IPS-20b (cell line): Measurements from ENCODE around the gene IFI27.
A peak's percentile ranks its signal among the peaks of the same experiment; 100 is the strongest.

Experiments
- H3K27ac ChIP-seq: one replicate; pipeline ENCODE4 v1.5.1; 2013; ENCODE audit warnings: low read length
- H3K27me3 ChIP-seq: 2 replicates; pipeline ENCODE4 v1.6.1; 2013; ENCODE audit warnings: mild to moderate bottlenecking, low read length, inconsistent platforms; ENCODE audit not compliant: insufficient read depth
- H3K36me3 ChIP-seq: 2 replicates; pipeline ENCODE4 v1.6.1; 2013; ENCODE audit warnings: low read depth, mild to moderate bottlenecking, inconsistent platforms, low read length, moderate library complexity; ENCODE audit not compliant: insufficient read depth
- H3K4me1 ChIP-seq: 2 replicates; pipeline ENCODE4 v1.6.1; 2013; ENCODE audit warnings: mild to moderate bottlenecking, control low read depth, inconsistent platforms, low read length, moderate library complexity; ENCODE audit not compliant: insufficient read depth
- H3K4me3 ChIP-seq: 2 replicates; pipeline ENCODE4 v1.5.1; 2013; ENCODE audit warnings: mild to moderate bottlenecking, low read length, inconsistent platforms
- H3K9ac ChIP-seq: 2 replicates; pipeline ENCODE4 v1.6.1; 2013; ENCODE audit warnings: low read depth, mild to moderate bottlenecking, inconsistent platforms, low read length, moderate library complexity
- H3K9me3 ChIP-seq: 2 replicates; pipeline ENCODE4 v1.6.1; 2013; ENCODE audit warnings: mild to moderate bottlenecking, low read depth, low read length, inconsistent platforms; ENCODE audit not compliant: insufficient read depth

The IFI27 gene

GRCh38 chr14:94162466-94162865 is 51.9 kb downstream of the IFI27 start:
- no peaks in the 10 kb centered on the region for H3K36me3 ChIP-seq
- peaks cover 13% of the 10 kb centered on the region; the same call in 1 of the 2 replicates for H3K4me1 ChIP-seq
- peaks cover 19% of the 10 kb centered on the region; the same call in 1 of the 2 replicates for H3K27me3 ChIP-seq
- H3K4me3 ChIP-seq: no peak overlapping the region
- H3K9ac ChIP-seq: no peak overlapping the region
- H3K27ac ChIP-seq: no peak overlapping the region
- no peaks in the 10 kb centered on the region for H3K9me3 ChIP-seq

- Histone ChIP-seq H3K4me3 (no peak overlapping the region), H3K9me3 (no peaks in the 10 kb centered on the region), H3K4me1 (peaks cover 13% of the 10 kb centered on the region; the same call in 1 of the 2 replicates), H3K27ac (no peak overlapping the region), H3K27me3 (peaks cover 19% of the 10 kb centered on the region; the same call in 1 of the 2 replicates), H3K9ac (no peak overlapping the region), H3K36me3 (no peaks in the 10 kb centered on the region)
Measured at GRCh38 chr14:94163796-94164195, 53.3 kb downstream of the IFI27 start.

DNA sequence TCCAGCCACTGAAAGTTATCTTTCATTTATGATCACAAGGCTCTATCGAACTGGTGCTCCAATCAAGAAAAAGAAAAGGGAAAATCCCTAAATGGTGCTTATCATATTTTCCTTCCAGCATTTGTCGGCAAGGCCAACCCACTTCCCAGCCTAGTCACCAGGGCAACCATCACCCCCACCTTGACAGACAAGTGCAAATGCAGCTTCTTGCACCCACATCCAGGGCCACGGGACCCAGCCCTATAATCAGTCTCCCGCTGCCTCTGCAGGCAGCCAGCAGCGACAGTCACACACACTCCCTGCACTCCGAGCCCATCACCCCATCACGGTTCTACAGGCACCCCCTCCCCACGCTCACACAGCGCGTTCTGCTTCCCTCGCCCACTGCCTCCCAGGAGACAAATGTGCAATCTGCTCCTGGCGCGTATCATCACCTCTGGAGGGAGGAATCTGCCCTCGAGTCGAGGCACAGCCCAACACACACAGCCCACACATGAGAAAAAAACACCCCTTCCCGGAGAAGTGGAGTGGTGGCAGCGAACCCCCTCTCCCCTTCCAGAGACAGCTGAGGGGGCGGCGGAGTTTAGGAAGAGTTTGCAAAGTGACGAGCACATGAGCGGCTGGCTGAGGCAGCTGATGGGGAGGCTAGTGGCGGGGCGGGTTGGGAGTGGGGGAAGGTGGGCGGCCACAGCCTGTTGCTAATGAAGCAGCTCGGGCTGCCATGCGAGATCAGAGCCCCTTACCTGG is 54.3 kb downstream of the IFI27 start:
- Histone ChIP-seq H3K36me3 (no peaks in the 10 kb centered on the region), H3K4me3 (peak overlapping the region; percentile 50; the same call in 1 of the 2 replicates), H3K27ac (no peak overlapping the region), H3K9ac (no peak overlapping the region), H3K9me3 (no peaks in the 10 kb centered on the region), H3K27me3 (peaks cover 19% of the 10 kb centered on the region; the same call in 1 of the 2 replicates), H3K4me1 (peaks cover 13% of the 10 kb centered on the region; the same call in 1 of the 2 replicates)

GRCh38 chr14:94165744-94166143 is 55.2 kb downstream of the IFI27 start:
- Histone ChIP-seq H3K4me3 (no peak overlapping the region), H3K9ac (no peak overlapping the region), H3K9me3 (no peaks in the 10 kb centered on the region), H3K27ac (no peak overlapping the region), H3K4me1 (peaks cover 13% of the 10 kb centered on the region; the same call in 1 of the 2 replicates), H3K27me3 (peaks cover 19% of the 10 kb centered on the region; the same call in 1 of the 2 replicates), H3K36me3 (no peaks in the 10 kb centered on the region)
